T follicular helper cell (primary cell): ENCODE measurements around the gene RAP2A.

Experiments
- DNase-seq: peaks from one replicate; pipeline ENCODE4 v3.0.0-alpha.2; 2020; ENCODE audit warnings: low read depth
- total RNA-seq, 2 experiments: gene quantifications; one replicate each; lab custom pipeline; 2026; lab: John Stamatoyannopoulos, UW

RAP2A gene
- total RNA-seq: 25.4 to 50.6 reads per million in 2 experiments

GRCh38 chr13:97433727-97434396 is at the start of gene RAP2A:
Gene RAP2A (plus strand): TSS chr13:97434169. CDS start chr13:97434471, 302 bp downstream.
- peak; percentile 85 for DNase-seq

GRCh38 chr13:97384371-97384770 is 49.6 kb upstream of the RAP2A start:
- no peak for DNase-seq

GRCh38 chr13:97385146-97385545 is 48.8 kb upstream of the RAP2A start:
- DNase-seq: no peak

- DNase-seq: no peak
Measured at GRCh38 chr13:97385854-97386253, 48.1 kb upstream of the RAP2A start.

GRCh38 chr13:97386801-97387484 is 47.0 kb upstream of the RAP2A start:
- DNase-seq: no peak

GRCh38 chr13:97387485-97387839 is 46.5 kb upstream of the RAP2A start:
- no peak for DNase-seq

GRCh38 chr13:97387890-97388289 is 46.1 kb upstream of the RAP2A start:
- no peak for DNase-seq

- DNase-seq: no peak
Measured at GRCh38 chr13:97388373-97388772, 45.6 kb upstream of the RAP2A start.

GRCh38 chr13:97390941-97391600 is 42.9 kb upstream of the RAP2A start:
- DNase-seq: no peak

GRCh38 chr13:97392020-97392419 is 41.9 kb upstream of the RAP2A start:
- DNase-seq: no peak

- DNase-seq: no peak
Measured at GRCh38 chr13:97394542-97394941, 39.4 kb upstream of the RAP2A start.

- no peak for DNase-seq
Measured at GRCh38 chr13:97395447-97396136, 38.4 kb upstream of the RAP2A start.

GRCh38 chr13:97397267-97397666 is 36.7 kb upstream of the RAP2A start:
- no peak for DNase-seq

GRCh38 chr13:97401421-97401820 is 32.5 kb upstream of the RAP2A start:
- DNase-seq: no peak

- DNase-seq: no peak
Measured at GRCh38 chr13:97403893-97404750, 29.8 kb upstream of the RAP2A start.

GRCh38 chr13:97407540-97407939 is 26.4 kb upstream of the RAP2A start:
- DNase-seq: no peak

GRCh38 chr13:97408938-97409337 is 25.0 kb upstream of the RAP2A start:
- DNase-seq: no peak

GRCh38 chr13:97411984-97412383 is 22.0 kb upstream of the RAP2A start:
- DNase-seq: no peak

- no peak for DNase-seq
Measured at GRCh38 chr13:97413694-97414093, 20.3 kb upstream of the RAP2A start.

GRCh38 chr13:97414392-97414791 is 19.6 kb upstream of the RAP2A start:
- no peak for DNase-seq

GRCh38 chr13:97417698-97418097 is 16.3 kb upstream of the RAP2A start:
- DNase-seq: no peak
